Activated CD4-positive, CD25-positive, alpha-beta regulatory T cell (primary cell): Measurements from ENCODE around the gene VMAC.

Experiments used
- DNase-seq, 4 experiments: peaks; one replicate each; lab custom pipeline; 2025; lab: John Stamatoyannopoulos, UW

Gene VMAC

DNA sequence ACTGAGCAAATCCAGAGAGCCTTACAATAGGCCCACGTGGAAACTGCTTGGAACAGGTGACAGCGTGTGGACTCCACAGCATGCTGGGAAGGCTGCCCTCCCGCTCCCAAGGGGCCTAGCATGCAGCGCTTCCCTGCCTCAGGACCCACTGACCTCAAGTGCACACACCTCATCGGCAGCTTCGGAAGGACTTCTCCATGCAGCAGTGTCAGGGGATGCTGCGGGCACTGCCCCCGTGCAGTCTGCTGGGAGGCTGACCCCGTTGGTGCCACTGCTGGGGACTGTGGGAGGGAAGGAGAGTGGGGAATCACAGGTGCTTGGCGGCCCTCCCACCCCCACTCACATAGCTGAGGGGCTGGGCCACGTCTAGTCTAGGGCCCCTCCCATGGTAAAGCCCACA, 26.6 kb downstream of the VMAC start:
- DNase-seq: no peak

DNA sequence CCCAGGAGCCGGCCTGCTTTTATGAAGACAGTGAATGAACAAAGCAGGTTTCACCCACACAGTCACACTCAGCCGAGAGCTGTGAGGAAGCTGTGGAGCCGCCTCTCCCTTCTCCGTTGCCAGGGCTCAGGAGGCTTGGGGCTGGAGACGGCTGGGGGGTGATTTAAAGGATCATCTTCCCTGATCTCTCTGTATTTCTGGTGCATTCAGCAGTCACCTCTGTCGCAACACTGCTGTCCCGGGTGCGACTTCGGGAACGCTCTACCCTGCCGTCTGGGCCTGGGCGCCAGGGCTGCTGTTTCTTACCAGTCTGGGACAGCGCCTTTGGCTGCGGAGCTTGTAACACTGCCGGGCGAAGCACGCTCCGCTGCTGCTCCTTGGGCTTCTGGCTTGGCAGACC, 27.5 kb downstream of the VMAC start:
- no peak for DNase-seq

DNA sequence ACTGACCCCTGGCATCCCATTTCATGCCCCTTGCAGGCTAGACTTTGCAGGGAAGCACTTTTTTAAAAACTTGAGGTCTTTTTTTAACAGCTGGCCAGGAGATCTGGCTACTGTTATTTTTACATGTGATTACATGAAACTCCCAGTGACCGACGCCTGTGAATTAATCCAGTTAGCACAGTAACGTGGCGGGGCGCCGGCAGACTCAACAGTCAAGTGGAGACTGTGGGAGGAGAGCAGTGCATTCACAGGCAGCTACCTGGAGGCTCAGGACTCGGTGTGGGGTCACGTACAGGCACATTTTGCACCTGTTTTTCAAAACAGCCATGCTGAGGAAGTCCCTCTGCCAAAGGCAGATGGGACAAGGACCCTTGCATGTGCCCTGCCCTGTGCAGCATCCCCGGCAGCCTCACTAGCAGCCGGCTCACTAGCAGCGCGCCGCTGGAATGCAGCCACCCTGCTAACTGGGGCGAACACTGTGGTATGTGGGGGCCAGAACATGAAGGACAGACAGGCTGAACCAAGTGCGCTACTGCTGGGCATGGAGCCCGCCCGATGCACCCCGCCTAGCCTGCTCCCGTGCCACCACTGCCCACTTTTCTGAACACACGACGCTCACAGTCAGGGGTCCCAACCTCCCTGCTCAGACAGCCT, 28.1 kb downstream of the VMAC start:
- no peak for DNase-seq

DNA sequence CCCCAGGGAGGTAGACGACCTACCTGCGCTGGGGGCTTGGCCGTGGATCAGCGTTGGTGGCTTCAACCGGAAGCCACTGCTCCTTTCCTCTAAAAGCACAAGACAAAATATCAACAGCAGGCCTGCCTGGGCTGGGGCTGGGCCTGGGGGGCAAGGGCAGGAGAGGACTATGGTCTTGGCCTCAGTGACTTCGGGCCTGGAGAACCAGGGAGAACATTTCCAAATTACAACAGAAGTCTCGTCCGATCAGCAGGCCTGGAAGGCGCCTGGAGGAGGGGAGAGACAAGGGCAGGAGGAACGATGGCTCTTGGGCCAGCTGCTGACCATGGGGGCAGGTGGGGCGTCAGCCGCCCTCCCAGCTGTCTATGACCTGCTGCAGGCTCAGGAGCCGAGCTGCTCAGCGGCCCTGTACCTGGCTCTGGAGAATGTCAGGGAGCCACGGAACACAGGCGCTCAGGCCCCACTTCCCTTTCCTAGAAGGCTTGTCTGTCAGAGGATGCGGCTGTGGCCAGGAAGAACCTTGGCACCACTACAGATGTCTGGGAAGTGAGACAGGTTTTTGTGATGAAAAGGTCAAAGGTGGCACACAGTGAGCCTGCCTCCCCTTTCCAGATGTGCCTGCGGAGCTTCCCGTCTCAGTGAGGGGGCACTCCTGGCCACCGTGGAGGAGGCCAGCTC, 28.9 kb downstream of the VMAC start:
- no peak for DNase-seq

DNA sequence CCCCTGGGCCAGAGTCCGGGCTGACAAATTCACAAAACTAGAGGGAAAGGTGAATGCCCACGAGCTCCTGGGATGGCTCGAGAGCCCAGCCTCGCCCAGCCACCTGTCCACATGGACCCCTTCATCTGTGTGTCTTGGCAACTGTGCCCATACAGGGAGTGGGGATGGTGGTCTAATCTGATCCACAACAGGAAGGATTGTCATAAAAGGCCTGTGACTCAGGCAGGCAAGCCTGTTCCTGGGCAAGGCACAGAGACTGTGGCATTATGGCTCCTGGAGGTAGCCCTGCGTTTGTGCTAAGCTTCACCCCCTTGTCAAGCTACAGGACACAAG, 29.4 kb downstream of the VMAC start:
- DNase-seq: no peak

DNA sequence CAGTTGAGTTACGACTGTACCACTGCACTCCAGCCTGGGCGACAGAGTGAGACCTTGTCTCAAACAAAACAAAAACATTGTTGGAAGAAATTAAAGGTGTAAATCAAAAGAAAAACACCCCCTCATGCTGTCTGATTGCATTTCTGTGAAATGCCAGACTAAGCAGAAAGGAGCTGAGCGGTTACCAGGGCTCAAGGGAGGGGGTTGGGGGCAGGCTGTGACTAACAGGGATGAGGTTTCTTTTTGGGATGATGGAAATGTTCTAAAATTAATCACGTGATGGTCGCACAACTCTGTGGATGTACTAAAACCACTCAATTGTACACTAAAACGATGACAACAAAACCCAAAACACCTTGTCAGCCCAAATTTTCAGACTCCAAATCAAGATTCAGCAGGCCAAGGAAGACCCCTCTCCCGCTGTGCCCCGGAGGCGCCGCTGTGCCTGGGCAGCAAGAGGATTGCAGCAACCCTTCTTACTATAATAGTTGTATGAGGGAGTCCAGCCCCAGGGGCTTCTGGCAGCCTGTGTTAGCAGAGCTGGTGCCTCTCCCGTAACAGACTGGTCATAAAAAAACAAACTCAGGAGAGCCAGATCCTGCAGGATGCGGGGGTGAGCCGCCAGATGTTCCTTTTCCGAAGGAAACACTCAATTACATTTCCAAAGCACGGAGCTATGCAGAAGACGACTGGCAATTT, 30.3 kb downstream of the VMAC start:
- no peak for DNase-seq

DNA sequence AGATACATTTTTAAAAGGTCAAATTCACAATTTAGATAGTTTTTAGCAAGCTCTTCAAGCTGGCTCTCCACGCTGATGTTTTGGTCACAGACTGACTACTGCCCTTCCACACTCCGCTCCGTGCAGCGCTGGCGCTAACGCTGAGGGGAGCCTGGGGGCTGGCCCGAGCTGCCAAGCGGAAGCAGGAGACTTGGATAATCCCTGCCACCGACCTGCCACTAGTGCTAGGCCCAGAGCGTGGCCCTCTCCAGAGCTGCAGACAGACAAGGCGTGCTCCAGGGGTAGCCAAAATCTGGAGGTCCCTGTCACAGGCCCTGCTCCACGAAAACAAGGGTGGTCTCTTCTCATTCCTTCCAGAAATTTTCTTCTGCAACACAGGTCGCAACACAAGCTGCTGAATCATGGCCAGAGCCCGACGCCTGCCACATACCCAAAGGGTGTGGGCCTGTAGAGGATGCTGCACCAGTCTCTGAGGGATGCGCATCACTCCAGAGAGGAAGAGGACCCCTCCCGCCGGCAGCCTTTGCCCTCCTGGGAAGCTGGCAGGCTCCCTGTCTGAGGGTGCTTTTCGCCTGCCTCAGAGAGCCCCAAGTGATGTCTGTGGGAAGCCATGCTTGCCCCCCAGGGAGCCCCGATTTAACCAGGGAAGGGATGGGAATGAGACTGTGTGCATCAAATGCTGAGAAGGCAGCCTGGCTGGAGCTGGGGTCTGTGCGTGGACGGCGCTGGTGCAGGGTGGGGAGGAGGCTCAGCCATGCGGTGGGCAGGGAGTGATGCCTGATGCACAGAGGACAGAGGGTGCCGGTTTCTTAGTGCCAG, 31.0 kb downstream of the VMAC start:
- no peak for DNase-seq

DNA sequence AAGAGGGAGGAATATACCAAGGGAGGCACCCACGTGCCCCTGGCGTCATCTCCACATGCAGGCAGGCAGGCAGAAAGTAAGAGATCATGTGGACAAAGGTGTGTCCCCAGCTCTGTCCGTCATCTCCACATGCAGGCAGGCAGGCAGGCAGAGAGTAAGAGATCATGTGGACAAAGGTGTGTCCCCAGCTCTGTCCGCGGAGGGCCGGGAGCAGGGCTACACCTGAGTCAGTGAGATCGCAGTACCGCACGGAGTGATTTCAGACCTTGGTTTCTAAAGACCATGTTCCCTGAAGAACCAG, 31.6 kb downstream of the VMAC start:
- no peak for DNase-seq

DNA sequence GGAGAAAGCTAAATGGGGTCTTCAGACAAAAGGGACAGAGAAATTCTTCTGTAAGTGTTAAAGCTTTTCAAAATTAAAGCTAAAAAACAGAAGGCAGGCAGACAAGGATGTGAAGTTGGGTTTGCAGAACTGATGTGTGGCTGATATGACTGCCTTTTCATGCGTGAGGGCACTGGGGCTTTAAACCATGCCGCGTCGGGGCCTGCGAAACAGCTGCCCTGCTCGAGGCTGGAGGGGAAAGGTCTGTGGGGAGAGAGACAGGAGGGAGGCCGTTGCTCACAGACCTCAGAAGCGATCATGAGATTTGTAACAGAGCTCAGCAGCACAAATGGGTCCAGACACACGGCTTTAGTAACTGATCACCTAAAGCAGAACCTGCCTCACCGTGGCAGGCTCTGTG, 32.9 kb downstream of the VMAC start:
- DNase-seq: no peak

DNA sequence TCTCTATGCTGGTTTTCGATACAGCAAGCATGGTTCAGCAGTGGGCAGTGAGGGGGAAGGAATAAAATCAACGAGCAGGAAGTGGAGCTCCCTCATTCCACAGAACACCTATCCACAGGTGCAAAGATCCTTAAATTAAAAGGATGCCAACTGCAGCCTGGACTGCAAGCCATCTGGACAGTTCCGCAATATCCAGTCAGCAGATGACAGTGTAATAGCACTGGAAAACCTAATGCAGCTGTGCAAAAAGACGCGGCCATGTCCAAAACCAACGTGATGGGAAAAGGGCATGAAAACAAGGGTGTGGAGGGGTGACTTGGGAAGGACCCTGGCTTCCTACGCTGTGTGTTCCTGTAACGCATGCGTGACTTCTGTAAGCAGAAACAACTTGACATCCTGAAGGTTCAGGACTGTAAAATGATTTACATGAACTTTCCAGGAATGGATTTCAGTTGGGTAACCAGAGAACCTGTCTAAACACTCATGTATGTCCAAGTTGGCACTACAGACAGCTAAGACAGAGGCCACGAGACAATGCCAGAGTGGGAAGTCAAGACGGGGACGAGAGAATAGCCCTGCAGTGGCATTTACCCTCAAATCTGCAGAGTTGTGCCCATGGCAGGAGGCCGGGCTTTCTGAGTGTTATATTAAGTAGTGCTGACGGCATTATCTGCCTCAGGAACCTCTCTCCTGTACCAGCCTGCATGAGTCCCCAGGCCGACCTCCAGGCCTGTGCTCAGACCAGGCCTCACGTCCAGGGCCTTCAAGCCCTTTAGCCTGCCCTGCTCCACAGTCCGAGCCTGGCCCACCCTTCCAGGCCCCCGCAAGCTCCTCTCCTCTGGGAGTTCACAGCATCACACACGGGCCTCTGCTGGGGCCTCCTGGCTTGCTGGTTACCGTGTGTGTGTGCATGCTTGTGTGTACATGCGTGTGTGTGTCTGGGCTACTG, 35.9 kb downstream of the VMAC start:
- DNase-seq: no peak

DNA sequence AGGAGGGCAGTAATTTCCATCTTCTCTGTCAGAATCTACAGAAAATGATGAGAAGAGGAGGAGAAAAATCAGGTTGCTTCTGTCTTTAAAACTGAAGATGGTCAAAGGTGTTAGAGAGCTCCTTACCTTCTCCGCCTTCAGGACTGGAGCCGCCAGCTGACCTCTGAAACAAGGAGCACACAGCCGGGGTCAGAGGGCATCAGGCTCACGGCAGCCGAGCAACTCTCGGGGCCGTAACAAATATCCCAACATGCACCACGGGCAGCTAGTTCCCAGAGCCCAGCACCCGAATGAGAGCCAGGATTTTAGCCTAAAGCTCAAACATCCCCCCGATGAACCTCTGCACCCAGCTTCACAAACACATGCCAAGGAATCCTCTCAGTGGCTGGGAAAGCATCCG, 37.0 kb downstream of the VMAC start:
- no peak for DNase-seq

DNA sequence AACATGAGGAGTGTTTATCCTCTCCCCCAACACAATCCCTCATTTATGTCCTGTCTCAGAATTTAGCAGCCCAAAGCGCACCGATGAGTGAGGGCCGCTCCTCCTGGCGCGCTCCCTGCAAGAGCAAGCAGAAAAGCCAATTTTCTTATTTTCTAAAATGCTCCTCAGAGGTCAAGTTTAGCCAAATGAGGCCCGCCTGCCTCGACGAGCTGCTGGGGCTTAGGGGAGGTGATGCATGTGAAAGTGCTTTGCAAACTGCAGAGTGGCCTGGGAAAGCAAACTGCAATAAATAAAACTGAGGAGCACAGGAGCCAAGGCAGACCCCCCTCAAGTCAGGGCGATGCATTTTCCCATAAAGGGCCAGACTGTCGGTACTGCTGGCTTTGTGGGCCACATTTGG, 38.4 kb downstream of the VMAC start:
- DNase-seq: no peak

DNA sequence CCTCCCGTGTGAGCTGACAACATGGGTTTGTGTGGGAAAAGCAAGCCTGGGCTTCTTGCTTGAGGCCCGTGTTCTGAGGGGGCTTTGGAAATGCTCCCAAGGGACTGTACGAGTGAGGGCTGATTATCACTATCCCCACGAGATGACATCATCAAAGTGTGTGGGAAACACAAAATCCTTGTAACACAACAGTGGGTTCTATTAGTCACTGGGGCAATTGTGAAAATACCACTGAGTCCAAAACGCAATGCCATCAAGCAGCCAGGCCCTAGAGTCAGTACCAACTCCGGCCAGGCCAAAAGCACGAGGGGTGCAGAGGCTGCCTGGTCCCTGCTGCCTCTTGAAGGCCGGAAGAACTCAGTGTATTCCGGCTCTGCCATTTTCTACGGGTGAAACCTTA, 39.0 kb downstream of the VMAC start:
- DNase-seq: no peak

DNA sequence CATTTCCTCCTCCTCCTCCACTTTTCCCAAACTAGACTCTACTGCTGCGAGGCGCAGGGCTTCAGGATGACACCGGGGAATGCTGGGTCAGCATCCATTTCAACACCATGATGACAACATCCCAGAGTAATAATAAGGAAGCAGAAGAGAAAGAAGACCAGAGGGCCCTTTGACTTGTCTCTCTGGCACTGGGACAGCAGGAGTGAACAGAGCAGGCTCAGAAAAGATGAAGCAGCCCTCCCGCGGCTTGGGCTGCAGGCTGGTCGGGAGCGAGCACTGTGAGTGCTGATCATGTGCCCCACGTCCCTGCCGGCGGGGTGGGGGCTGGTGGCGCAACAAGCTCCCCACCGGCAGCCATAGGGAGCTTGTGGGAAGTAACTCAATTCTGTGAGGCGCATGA, 42.8 kb downstream of the VMAC start:
- DNase-seq: no peak

DNA sequence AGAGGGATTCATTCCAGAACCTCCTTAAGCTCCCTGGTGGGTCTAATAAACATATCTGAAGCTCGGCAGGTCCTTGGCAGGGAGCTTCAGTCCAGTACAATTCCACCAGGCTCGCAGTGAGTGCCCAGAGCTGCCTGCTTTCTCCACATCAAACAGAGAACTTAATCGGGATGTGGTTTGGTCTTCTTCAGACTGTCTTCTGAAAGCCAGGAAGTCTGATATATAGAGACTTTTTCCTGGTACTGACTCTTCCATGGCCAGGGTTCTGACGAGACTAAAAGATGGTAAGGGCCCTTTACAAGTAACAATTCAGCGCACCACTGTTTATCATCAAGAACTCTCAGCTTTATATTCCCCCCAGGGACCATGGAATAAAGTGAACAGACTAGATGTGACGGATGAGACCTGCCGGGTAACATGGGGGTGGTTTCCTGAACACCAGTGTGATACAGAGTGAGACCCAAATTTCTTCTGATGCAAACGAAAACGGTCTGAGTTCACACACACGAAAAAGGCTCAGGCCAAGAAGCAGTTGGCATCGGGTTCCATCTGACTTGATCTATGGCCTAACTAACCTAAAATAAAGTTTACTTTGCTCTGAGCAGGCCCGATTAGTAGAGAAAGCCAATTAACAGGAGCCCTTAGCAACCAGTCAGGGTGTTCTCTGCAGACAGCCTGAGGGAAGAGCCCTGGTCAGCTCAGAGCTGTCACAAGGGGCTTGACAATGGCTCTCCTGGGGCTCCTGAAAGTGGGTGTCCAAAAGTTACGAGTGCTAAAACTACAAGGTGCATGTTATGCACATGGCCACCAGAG, 44.3 kb downstream of the VMAC start:
- DNase-seq: no peak

DNA sequence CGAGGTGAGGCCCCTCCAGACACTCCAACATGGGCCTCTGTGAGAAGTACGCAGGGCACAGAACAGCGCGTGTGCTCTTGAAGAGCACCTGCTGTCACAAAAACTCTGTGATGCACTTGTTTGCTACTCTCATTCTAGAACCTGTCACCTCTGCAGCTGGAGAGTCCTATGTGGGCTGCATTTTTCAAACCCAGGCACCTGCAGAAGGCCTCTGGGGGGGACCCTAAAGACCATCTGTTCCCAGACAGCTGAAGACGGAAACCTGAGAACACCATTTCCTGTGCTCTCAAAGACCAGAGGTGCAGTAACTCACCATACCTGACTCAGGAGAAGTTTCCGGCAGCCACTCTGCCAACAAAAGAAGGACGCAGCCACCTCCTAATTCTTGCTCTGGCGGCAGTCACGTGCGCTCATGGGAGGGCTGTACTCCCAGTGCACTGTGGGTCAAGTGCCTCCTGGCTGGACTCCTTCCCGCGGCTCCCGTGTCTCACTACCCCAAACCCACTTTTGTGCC, 45.2 kb downstream of the VMAC start:
- no peak for DNase-seq

DNA sequence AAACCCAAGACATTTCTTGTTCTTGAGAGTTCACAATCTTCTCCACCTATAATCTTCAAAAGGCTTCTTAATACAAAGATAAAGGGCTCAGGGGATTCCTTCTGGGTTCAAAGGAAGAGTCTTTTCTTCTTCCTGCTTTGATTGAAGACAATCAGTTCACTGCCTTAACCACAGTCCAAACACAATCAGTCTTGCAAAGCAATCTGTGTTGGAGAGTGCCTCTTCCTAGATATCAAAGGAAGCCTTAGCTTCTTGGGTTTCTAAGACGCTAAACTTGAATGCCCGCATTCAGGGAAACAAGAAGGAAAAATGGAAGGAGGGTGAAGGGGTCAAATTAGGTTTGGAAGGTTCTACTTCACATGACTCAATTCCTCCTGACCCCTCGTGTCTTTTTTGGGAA, 46.1 kb downstream of the VMAC start:
- no peak for DNase-seq

DNA sequence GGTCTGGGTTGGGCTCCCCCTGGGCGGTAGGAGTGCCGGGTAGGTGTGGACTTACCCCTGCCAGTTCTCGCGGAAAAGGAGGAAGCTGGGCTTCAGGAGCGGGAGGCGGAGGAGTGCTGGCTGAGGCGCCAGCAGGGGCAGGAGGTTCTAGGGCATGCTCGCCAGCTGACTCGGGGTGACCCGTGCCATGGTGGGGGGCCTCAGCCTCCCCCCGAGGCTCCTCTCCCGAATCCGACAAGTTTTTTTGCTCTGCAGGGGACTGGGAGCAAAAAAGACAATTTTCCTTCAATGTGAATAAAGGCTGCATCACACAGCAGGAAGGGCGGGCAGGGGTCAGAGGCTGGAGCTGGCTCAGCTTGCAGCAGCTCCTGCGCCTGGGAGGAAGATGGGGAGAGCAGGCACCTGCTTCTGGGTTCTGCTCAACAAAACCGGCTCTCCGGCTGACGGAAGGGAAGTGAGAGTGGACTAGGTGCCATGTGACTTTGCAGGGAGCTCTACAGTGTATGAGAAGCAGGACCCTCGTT, 46.7 kb downstream of the VMAC start:
- DNase-seq: no peak

DNA sequence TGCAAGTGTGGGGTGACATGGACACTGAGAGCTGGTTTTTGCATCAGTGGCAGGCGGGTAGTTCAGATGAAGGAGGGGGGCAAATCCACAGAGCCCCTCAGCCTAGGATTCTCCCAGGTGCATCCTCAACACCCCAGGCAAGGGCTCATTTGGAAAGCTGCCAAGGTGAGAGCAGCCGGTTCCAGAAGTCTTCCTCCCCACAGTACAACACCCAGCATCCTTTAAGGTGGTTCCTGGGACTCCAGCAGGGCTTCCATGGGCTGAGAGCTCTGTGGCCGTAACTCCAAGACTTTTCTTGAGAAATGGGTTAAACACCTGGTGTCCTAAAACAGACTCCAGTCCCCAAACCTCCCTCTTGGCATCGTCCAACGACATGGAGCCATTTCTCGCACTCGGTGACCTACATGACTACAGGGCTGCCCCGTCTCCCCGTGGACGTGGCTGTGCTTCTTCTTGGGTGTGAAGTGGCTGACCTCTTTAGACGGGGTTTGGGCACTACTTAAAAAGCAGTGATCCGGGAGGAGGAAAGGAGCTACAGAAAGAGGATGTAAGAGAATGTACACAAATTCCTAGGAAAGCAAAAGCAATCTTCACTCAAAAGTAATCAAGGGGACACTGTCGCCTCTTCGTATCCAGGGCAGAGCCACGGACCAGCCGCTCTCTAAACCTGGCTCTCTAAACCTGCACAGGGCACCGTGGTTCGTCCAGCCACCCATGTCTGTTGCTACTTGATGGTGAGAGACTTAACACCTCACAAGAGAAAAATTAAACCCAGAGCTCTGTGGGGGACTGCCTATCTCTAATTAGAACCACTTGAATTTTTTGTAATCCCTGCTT, 47.7 kb downstream of the VMAC start:
- no peak for DNase-seq
